GM19099 (cell line): ENCODE data around the gene DCLK2.

ENCODE experiments used
- POLR2A ChIP-seq: IDR thresholded peaks from 3 replicates; pipeline ENCODE4 v1.6.1; 2011; ENCODE audit warnings: low read depth; ENCODE audit not compliant: insufficient read length; ENCODE audit errors: extremely low read depth

The DCLK2 gene

GRCh38 chr4:150149381-150149780 lies 71.1 kb downstream of the DCLK2 start:
- TF ChIP-seq POLR2A = no peak

- TF ChIP-seq POLR2A = no peak
Measured at GRCh38 chr4:150150629-150151062, 72.4 kb downstream of the DCLK2 start.

DNA sequence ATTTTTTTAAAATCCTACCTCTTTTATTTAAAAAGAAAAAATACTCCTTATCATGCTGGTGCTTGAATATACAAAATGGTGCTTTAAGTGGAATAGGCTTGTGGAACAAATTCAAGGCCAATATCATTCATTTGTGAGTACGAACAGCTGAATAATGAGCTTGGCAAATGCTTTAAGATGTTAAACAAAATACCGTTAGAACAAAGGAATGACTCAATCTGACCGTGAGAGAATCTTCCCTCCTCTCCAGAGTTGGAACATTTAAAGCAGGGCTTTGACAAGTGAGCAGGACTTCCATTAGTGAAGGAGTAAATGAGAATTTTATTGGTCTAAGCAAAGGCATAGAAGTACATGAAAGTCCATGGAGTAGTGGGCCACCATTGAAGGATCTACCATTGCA lies 74.5 kb downstream of the DCLK2 start:
- no peak for TF ChIP-seq POLR2A

- TF ChIP-seq POLR2A = no peak
Measured at GRCh38 chr4:150155391-150155790, 77.1 kb downstream of the DCLK2 start.

GRCh38 chr4:150156543-150156942 lies 78.3 kb downstream of the DCLK2 start:
- TF ChIP-seq POLR2A = no peak

- TF ChIP-seq POLR2A = no peak
Measured at GRCh38 chr4:150158041-150158440, 79.8 kb downstream of the DCLK2 start.

DNA sequence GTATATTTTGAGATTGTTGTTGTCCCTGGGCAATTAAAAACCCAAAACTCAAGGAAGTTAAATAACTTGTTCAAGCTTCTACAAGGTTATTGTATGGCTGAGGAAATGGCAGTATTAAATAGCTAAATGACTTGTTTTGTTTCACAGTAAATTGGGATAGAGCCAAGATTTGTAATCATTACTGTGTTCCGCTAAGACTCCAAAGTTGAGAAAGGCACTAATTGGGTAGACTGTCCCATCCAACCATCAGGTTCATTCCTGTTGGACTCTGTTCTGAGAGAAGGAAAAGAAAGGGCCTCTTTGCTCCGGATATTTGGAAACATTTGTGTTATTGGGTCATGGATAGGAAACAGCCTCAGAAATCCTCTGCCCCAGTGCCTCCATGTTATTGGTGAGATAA lies 82.2 kb downstream of the DCLK2 start:
- TF ChIP-seq POLR2A = no peak

DNA sequence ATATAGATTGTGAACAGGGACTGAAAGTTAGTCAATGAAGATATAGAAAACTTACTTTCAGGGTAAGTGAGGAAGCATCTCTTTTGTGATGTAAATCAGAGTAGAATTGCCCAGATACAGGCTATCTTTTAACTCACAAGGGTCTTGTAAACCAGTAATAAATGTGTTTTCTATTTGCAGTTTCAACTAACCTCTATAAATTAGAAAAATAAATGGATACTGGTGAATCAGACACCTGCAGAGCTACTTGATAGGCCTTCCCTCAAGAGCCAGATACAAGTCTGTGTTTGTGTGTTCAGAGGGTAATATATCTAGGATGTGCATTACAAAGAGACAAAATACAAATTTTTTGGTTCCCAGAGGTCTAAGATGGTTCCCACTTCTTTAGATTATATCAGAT lies 82.9 kb downstream of the DCLK2 start:
- no peak for TF ChIP-seq POLR2A

DNA sequence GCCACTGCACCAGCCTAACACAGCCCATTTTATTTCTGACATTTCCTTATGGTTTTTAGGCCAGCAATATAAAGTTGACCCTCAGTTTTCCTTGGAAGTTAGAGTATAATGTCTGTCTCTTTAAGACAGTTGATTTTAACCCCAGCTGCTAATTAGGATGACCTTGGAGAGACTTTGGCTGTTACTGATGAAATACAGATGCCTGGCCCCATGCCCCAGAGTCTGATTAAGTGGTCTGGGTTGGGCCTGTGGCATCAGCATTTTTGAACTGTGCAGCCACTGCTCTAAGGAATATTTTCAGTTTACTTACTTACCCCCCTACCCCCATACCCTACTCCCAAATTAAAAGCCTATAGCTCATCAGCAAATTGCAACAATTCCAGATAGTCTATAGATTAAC lies 85.8 kb downstream of the DCLK2 start:
- no peak for TF ChIP-seq POLR2A

GRCh38 chr4:150164956-150165629 lies 86.8 kb downstream of the DCLK2 start:
- TF ChIP-seq POLR2A = no peak

GRCh38 chr4:150167054-150167453 lies 88.8 kb downstream of the DCLK2 start:
- no peak for TF ChIP-seq POLR2A

DNA sequence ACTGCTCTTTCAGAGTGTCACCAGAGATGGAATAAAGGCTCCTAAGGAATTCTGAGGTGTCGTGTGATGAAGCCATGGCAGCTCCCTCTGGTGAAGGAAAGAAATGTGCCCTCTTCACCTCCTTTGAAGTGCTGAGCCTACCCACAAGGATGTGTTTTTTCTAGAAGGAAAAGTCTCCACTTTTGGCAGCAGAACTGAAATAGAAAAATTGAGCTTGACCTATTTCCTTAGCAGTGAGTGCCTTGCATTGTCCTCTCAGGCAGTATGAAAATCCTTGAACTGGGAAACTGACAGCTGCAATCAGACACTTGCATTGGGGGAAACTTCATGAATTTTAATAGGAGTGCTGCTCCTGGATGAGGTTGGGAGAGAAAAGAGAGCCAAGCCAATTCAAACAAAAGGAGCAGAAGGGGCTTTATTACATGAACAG lies 95.2 kb downstream of the DCLK2 start:
- TF ChIP-seq POLR2A = no peak

DNA sequence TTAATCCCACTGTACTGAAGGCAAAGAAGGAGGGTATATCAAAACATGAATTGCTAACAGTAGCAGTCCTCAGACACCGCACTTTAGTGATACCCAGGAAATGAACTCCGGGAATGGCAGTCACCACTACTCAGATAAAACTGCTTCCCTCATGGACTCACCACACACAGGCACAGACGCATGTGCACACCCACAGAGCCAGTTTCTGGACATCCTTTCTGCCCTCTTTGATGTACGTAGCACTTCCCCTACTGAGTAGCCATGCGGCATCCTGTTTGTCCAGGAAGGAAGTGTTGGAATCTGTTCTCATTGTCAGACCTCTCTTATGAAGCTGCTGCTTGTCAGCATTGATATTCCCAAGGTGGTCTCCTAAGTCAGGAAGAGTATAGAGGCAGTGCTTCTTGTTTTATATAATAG lies 95.7 kb downstream of the DCLK2 start:
- TF ChIP-seq POLR2A = no peak

GRCh38 chr4:150176547-150176946 lies 98.3 kb downstream of the DCLK2 start:
- no peak for TF ChIP-seq POLR2A

GRCh38 chr4:150178161-150178560 lies 99.9 kb downstream of the DCLK2 start:
- TF ChIP-seq POLR2A = no peak

DNA sequence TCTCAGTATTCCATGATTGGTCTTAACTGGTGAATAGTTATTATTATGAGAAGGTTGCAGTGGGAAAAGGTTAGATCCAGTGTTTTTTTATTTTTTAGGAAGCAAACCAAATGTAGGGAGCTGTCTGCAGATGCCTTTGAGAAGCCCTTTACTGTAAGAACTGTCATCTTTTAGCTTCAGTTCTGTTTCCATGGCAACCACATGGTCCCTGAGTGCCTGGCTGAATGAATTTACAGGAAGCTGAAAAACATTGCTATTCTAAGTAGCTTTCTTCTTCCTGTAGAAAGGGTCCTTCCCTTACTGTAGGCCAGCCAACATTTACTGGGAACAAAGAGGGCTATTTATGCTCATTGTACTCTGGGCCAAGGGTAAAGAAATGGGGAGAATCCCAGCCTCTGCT lies 103.3 kb downstream of the DCLK2 start:
- TF ChIP-seq POLR2A = no peak

DNA sequence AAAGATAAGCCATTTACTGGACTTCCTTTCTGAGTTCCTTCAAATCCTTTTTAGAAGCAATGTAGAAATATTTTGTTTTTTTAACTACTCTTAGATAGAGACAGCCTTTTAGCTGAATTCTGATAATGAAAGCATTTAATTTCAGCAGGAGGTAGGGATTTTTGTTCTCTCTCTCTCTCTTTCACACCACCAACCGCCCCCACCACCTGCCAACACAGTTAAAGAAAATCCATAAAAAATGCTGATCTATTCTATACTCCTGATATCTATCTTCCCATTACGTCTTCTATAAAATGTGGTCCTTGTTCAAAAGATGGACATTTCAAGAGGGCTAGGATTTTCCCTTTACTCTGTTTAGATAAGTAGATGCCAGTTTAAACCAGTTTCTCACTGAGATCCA lies 104.5 kb downstream of the DCLK2 start:
- no peak for TF ChIP-seq POLR2A
